HUES64 (cell line): ENCODE data around the gene TMEM132D.

ENCODE experiments used
- H3K27ac ChIP-seq: 2 replicates; pipeline ENCODE4 v1.7.0; 2013; ENCODE audit warnings: low read depth, low read length, inconsistent platforms
- H3K27me3 ChIP-seq: 2 replicates; pipeline ENCODE4 v1.6.1; 2013; ENCODE audit warnings: mild to moderate bottlenecking, low read length; ENCODE audit not compliant: insufficient read depth
- H3K36me3 ChIP-seq: 2 replicates; pipeline ENCODE4 v1.6.1; 2013; ENCODE audit warnings: mild to moderate bottlenecking, low read length; ENCODE audit not compliant: insufficient read depth
- H3K4me1 ChIP-seq: 2 replicates; pipeline ENCODE4 v1.6.1; 2013; ENCODE audit warnings: mild to moderate bottlenecking, low read length, moderate library complexity; ENCODE audit not compliant: insufficient read depth
- H3K4me3 ChIP-seq: 2 replicates; pipeline ENCODE4 v1.5.1; 2013; ENCODE audit warnings: mild to moderate bottlenecking, low read length, moderate library complexity
- H3K9ac ChIP-seq: 2 replicates; pipeline ENCODE4 v1.6.1; 2013; ENCODE audit warnings: mild to moderate bottlenecking, low read depth, low read length
- H3K9me3 ChIP-seq: 2 replicates; pipeline ENCODE4 v1.6.1; 2013; ENCODE audit warnings: low read depth, low read length; ENCODE audit not compliant: insufficient read depth
- WGBS: fragments of 150-250, 120-280 bp; methylation state at CpG from one replicate; pipeline ENCODE4 v1.1.7; 2013; ENCODE audit warnings: missing lambda C conversion rate; 5-methylcytosine and 5-hydroxymethylcytosine counted together

Gene TMEM132D

DNA sequence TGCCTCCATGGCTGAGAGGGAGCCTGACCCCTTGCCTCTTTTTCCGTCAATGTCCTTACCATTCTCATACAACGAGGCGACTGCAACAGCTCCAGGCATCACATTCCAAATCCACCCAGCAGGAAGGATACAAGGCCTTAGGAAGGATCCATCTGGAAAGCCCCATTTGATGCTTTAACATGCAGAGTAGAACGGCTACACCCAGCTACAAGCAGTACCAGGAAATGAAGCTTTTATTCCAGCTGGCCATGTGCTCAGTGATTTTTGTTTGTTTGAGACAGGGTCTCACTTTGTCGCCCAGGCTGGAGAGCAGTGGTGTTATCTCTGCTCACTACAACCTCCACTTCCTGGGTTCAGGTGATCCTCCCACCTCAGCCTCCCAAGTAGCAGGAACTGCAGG lies 124.8 kb downstream of the TMEM132D start:
- no peak overlapping the region for H3K4me3 ChIP-seq
- H3K4me1 ChIP-seq, result peaks cover 18% of the 10 kb centered on the region
- WGBS, result 85% methylated on average over 5 of the region's 5 CpGs
- H3K9me3 ChIP-seq, result no peaks in the 10 kb centered on the region
- H3K9ac ChIP-seq, result no peak overlapping the region
- no peak overlapping the region for H3K27ac ChIP-seq
- no peaks in the 10 kb centered on the region for H3K36me3 ChIP-seq
- H3K27me3 ChIP-seq, result no peaks in the 10 kb centered on the region

DNA sequence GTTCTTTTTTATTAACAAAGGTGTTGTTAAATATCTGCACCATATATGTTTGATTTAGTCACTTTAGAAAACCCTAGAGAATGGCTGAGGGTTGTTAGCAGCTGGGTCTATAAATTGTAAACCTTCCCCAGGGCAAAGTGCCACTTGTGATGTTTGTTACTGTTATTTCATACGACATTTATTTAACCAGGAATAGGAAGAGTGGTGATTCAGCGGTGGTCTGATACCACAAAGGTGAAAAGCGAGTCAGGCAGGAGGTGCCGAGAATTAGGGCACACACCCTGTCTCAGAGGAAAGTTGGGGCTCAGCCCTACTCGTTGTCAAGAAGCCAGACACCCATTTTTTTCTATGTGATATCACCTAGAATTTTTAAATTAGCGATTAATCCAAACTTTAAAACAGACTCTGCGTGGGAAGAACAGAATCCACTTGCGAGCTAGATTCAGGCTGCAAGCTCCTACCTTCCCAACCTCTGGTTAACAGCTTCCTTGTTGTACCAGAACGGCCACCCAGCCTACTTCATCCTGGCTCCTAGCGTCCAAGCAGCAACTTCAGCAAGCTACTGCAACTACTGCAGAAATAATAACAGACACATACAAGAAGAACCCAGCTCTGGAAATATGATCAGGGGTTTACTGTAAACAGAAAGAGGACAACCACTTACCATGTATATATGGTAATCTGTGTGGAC lies 126.7 kb downstream of the TMEM132D start:
- H3K36me3 ChIP-seq, result no peaks in the 10 kb centered on the region
- no peak overlapping the region for H3K9ac ChIP-seq
- no peak overlapping the region for H3K4me3 ChIP-seq
- H3K4me1 ChIP-seq, result peaks cover 34% of the 10 kb centered on the region
- no peaks in the 10 kb centered on the region for H3K9me3 ChIP-seq
- no peaks in the 10 kb centered on the region for H3K27me3 ChIP-seq
- WGBS, result 90% methylated on average over 10 of the region's 10 CpGs
- no peak overlapping the region for H3K27ac ChIP-seq

DNA sequence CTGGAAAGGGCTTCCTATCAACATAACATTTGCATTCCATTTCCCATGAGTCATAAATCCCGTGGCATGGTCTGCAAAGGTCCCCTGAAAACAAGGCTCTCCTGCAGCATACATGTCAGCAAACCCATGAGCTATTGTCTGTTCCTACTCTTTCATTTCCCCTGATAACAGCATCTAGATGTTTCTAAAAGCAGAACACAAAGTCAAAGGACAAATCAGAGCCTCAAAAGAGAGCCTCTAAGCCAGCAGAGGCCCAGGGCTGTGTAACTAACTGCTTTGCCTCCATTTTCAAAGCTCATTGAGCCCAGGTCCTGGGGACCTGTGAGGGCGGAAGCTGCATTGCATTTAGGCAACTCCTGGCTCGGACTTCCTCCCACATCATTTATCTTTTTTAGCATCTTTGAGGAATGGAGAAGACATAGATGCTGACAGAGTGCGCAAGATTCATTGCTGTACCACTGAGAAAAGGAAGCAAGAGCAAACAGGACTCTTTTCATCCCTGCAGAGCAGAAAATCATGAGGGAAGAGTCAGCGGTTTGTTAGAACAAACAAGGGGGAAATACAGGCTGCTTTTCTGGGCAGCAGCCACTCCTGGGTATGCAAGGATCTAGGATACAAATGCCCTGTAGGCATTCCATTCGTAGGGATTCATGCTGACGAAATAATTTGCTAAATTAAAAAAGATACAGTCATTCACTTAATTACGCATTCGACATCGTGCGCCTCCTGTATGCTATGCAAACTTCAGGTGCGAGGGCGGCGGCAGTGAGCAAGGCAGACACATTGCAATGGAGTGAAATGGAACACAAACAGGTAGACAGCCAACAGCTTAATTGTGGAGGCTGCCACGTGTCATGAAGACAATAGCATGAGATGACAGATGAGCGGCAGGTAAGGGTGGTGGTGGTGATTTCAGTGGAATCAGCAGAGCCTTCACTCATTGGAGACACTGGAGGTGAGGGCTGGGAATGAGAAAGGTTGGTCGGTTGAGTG lies 131.0 kb downstream of the TMEM132D start:
- H3K27ac ChIP-seq, result peak overlapping the region; percentile 89
- H3K27me3 ChIP-seq, result no peaks in the 10 kb centered on the region
- peak overlapping the region; percentile 57 for H3K9ac ChIP-seq
- WGBS, result 74% methylated on average over 17 of the region's 17 CpGs
- no peaks in the 10 kb centered on the region for H3K36me3 ChIP-seq
- peaks cover 2% of the 10 kb centered on the region; the same call in 1 of the 2 replicates for H3K9me3 ChIP-seq
- H3K4me1 ChIP-seq, result peaks cover 57% of the 10 kb centered on the region
- no peak overlapping the region for H3K4me3 ChIP-seq

DNA sequence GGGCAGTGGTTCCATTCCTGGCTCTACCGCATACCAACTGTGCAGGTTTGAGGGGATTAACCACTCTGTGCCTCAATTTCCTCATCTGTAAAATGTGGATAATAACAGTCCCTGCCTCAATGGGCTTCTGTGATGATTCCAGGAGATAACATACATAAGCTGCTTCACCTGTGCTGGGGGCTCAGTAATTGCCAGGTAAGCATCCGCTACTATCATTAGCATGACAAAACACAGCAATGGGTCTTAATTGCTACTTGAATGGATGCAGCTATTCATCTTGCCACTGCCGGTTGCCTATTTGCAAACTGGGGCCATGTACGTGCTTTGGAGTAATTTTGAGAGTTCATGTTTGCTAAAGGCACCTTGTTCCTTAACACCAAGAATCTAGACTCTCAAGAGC lies 132.6 kb downstream of the TMEM132D start:
- WGBS, result 26% methylated on average over 4 of the region's 4 CpGs
- Histone ChIP-seq H3K27ac (peak overlapping the region; percentile 89; the same call in 1 of the 2 replicates), H3K9ac (peak overlapping the region; percentile 57; the same call in 1 of the 2 replicates), H3K4me3 (peak overlapping the region; percentile 12; the same call in 1 of the 2 replicates), H3K27me3 (no peaks in the 10 kb centered on the region), H3K4me1 (peaks cover 44% of the 10 kb centered on the region), H3K9me3 (peaks cover 13% of the 10 kb centered on the region), H3K36me3 (no peaks in the 10 kb centered on the region)

DNA sequence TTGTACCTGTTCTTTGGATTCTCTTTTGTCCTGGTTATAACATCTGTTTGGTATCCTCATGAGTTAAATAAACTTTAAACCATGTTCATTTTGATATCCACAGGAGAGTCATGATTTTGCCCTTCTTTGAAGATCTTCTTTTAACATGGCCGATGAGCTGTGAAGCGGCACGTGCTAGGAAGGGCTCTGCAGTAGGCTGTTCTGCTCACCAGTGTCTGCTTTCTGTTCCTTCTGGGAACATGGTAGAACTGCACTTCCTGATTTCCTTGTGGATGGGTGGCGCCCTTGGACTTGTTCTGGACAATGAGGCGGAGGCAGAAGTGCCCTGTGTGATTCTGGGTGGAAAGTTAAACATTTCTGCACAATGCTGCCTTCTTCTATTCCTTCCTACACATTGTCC lies 138.1 kb downstream of the TMEM132D start:
- Histone ChIP-seq H3K9ac (no peak overlapping the region), H3K4me1 (peaks cover 17% of the 10 kb centered on the region; the same call in 1 of the 2 replicates), H3K4me3 (no peak overlapping the region), H3K36me3 (peaks cover 5% of the 10 kb centered on the region; the same call in 1 of the 2 replicates), H3K9me3 (peaks cover 21% of the 10 kb centered on the region), H3K27me3 (no peaks in the 10 kb centered on the region), H3K27ac (no peak overlapping the region)
- 76% methylated on average over 5 of the region's 5 CpGs for WGBS

DNA sequence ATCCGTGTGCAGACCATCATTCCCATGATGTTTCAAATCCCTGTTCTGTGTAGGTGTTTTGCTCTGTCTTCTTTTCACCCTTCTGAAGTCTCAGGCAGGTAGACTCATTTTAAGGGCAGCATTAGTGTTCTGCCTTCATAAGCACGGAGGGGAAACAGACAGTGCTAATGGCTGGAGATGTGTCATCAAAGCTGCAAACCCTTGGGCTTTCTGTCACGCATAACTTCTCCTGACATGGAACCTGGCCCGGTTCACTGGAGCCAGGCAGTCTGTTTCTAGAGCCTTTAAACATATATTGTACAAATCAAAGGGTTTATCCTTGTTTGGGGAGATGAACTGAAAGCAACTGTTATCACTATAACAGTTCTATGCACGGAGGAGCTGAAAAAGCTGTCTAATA lies 141.4 kb downstream of the TMEM132D start:
- no peaks in the 10 kb centered on the region for H3K4me1 ChIP-seq
- H3K9me3 ChIP-seq, result peaks cover 16% of the 10 kb centered on the region
- H3K4me3 ChIP-seq, result no peak overlapping the region
- H3K36me3 ChIP-seq, result peaks cover 5% of the 10 kb centered on the region; the same call in 1 of the 2 replicates
- H3K27ac ChIP-seq, result no peak overlapping the region
- H3K27me3 ChIP-seq, result no peaks in the 10 kb centered on the region
- 88% methylated on average over 5 of the region's 5 CpGs for WGBS
- H3K9ac ChIP-seq, result no peak overlapping the region

DNA sequence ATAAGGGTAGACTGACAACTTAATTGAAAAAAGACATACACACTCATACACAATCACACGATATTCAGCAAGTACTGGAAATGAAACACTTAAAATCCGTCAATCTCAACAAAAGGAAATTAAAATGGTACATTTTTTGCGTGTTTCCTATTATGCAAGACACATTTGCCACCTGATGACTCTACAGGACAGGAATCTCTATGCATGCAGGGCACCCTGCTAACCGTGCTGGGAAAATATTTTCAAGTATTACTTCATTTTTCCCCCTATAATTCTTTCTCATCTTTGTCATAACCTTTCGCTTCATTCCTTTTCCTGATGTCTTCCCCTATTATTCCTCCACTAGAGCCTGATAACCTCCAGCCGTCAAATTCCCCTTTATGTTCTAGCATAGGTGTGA lies 150.2 kb downstream of the TMEM132D start:
- WGBS, result 92% methylated on average over 5 of the region's 6 CpGs
- H3K4me1 ChIP-seq, result no peaks in the 10 kb centered on the region
- H3K9me3 ChIP-seq, result no peaks in the 10 kb centered on the region
- no peak overlapping the region for H3K9ac ChIP-seq
- no peaks in the 10 kb centered on the region for H3K27me3 ChIP-seq
- no peaks in the 10 kb centered on the region for H3K36me3 ChIP-seq
- no peak overlapping the region for H3K4me3 ChIP-seq
- no peak overlapping the region for H3K27ac ChIP-seq

DNA sequence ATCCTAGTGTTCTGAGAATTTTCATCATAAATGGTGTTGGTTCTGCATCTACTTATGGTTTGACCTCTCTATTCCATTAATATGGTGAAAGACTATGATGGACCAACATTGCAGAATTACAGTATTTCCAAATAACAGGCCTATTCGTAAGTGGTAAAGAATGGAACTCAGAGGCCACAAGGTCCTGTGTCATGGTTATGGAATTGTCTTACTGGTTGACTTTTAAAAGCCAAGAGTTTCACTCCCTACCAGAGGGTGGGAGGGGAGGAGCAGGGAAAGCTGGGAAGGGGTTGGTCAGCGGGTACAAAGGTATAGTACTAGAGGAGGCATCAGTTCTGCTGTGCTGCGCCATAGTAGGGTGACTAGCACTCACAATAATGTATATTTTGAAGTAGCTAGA lies 153.4 kb downstream of the TMEM132D start:
- H3K36me3 ChIP-seq, result no peaks in the 10 kb centered on the region
- 80% methylated on average over 3 of the region's 3 CpGs for WGBS
- H3K27me3 ChIP-seq, result no peaks in the 10 kb centered on the region
- H3K27ac ChIP-seq, result no peak overlapping the region
- no peak overlapping the region for H3K9ac ChIP-seq
- H3K9me3 ChIP-seq, result no peaks in the 10 kb centered on the region
- no peak overlapping the region for H3K4me3 ChIP-seq
- H3K4me1 ChIP-seq, result no peaks in the 10 kb centered on the region

DNA sequence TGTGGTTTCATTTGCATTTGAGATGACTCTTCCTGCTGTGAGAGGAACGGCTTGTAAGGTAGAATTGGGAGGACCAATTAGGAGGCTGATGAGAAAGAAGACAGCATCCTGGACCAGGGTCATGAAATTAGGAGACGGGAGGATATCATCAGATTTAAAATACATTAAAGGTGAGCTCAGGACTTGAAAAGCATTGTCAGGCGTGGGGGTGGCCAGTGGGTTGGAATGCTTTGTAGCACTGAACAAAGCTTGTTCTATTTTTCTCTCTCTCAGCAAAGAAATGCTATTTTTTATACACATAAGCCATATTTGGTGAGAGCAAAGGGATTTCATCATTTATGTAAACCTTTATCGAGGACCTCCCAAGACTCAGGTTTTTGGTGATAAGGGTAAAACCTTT lies 157.5 kb downstream of the TMEM132D start:
- Histone ChIP-seq H3K9ac (no peak overlapping the region), H3K27me3 (no peaks in the 10 kb centered on the region), H3K27ac (no peak overlapping the region), H3K9me3 (0 out of 2 replicates have a peak, but pooled peaks cover 4% of the 10 kb centered on the region), H3K36me3 (no peaks in the 10 kb centered on the region), H3K4me3 (no peak overlapping the region), H3K4me1 (no peaks in the 10 kb centered on the region)
- WGBS, result 94% methylated on average over 4 of the region's 4 CpGs

DNA sequence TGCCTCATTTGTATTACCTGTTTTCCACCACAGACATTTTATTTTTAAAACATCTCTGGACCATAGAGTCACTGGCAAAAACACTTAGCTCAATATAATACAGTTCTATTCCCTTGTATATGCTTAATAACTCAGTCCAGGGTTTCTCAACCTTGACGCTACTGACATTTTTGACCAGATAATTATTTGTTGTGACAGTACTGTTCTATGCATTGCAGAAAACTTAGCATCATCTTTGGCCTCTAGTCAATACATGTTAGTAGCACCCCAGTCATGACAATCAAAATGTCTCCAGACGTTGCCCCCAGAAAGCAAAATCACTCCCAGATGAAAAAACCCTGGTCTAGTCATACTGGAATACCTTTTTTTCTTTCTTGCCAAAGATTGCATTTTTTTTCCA lies 174.7 kb downstream of the TMEM132D start:
- Histone ChIP-seq H3K9me3 (no peaks in the 10 kb centered on the region), H3K4me3 (no peak overlapping the region), H3K27ac (no peak overlapping the region), H3K27me3 (no peaks in the 10 kb centered on the region), H3K9ac (no peak overlapping the region), H3K4me1 (peaks cover 6% of the 10 kb centered on the region), H3K36me3 (no peaks in the 10 kb centered on the region)
- WGBS, result 90% methylated on average over 2 of the region's 2 CpGs

DNA sequence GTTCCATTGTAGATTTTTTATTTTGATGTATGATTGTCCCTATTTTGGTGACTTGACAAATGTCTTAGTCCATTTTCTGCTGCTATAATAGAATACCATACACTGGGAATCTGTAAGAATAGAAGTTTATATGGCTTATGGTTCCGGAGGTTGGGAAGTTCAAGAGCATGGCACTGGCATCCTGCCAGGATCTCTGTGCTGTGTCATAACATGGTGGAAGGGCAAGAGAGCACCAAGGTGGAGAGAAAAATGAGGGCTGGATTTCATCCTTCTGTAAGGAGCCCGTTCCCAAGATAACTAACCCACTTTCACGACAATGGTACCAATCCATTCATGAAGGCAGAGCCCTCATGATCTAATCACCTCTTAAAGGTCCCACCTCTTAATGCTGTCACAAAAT lies 176.7 kb downstream of the TMEM132D start:
- Histone ChIP-seq H3K4me3 (no peak overlapping the region), H3K9me3 (no peaks in the 10 kb centered on the region), H3K36me3 (no peaks in the 10 kb centered on the region), H3K27me3 (no peaks in the 10 kb centered on the region), H3K27ac (no peak overlapping the region), H3K4me1 (peaks cover 2% of the 10 kb centered on the region; the same call in 1 of the 2 replicates), H3K9ac (no peak overlapping the region)
- WGBS, result 98% methylated on average over 3 of the region's 3 CpGs
